Liver (tissue), 9 donors: ENCODE results near the gene TRAPPC10. TPM values are rescaled to one million over a fixed set of nuclear protein-coding genes. Genes with fewer than 3 reads are reported as not detected.

ENCODE experiments used
- DNase-seq: peaks from one replicate; pipeline ENCODE4 v3.0.0-alpha.2; 2017; ENCODE audit warnings: low spot score
- H3K27ac ChIP-seq, 2 donors: one replicate each; pipeline ENCODE4 v1.7.0; 2013; ENCODE audit warnings: inconsistent platforms in 2 of 2, low read length in 2 of 2, control low read depth in 1 of 2, low read depth in 1 of 2, mild to moderate bottlenecking in 1 of 2
- H3K27me3 ChIP-seq, 4 donors: one replicate each; pipeline versions ENCODE4 v1.6.1 to v1.7.0; 2013; ENCODE audit warnings: low read length in 3 of 4, inconsistent platforms in 1 of 4, mild to moderate bottlenecking in 1 of 4, moderate library complexity in 1 of 4; ENCODE audit not compliant: control insufficient read depth in 4 of 4, insufficient read depth in 4 of 4
- H3K36me3 ChIP-seq, 4 donors: one replicate each; pipeline versions ENCODE4 v1.6.1 to v1.7.0; 2013; ENCODE audit warnings: low read length in 3 of 4, mild to moderate bottlenecking in 3 of 4, low read depth in 1 of 4, moderate library complexity in 1 of 4; ENCODE audit not compliant: control insufficient read depth in 4 of 4, insufficient read depth in 3 of 4
- H3K4me1 ChIP-seq, 4 donors: one replicate each; pipeline versions ENCODE4 v1.6.1 to v1.7.0; 2013; ENCODE audit warnings: low read length in 3 of 4, mild to moderate bottlenecking in 3 of 4, moderate library complexity in 1 of 4; ENCODE audit not compliant: control insufficient read depth in 4 of 4, insufficient read depth in 4 of 4
- H3K4me3 ChIP-seq, 3 donors: one replicate each; pipeline versions ENCODE4 v1.6.1 to v1.7.0; 2013; ENCODE audit warnings: low read length in 3 of 3, control low read depth in 1 of 3, low read depth in 1 of 3, mild to moderate bottlenecking in 1 of 3
- H3K9ac ChIP-seq, 2 donors: one replicate each; pipeline ENCODE4 v1.7.0; 2013; ENCODE audit warnings: low read length in 2 of 2, mild to moderate bottlenecking in 2 of 2, moderate library complexity in 2 of 2, control low read depth in 1 of 2, low read depth in 1 of 2
- H3K9me3 ChIP-seq, 4 donors: one replicate each; pipeline versions ENCODE4 v1.6.1 to v1.7.0; 2013; ENCODE audit warnings: low read length in 3 of 4; ENCODE audit not compliant: control insufficient read depth in 4 of 4
- EGR1 ChIP-seq, 2 donors: IDR thresholded peaks; 2 replicates each; pipeline ENCODE4 v1.6.1; 2016 to 2018; ENCODE audit warnings: antibody characterized with exemption in 2 of 2, low read depth in 2 of 2
- FOXA1 ChIP-seq: IDR thresholded peaks from 2 replicates; pipeline ENCODE4 v1.6.1; 2016; ENCODE audit warnings: antibody characterized with exemption
- FOXA2 ChIP-seq: IDR thresholded peaks from 2 replicates; pipeline ENCODE4 v1.6.1; 2016; ENCODE audit warnings: antibody characterized with exemption
- GABPA ChIP-seq, 2 donors: IDR thresholded peaks in 1 of 2; conservative IDR thresholded peaks in 1 of 2; 2 replicates each; pipeline ENCODE4 v1.6.1; 2016; ENCODE audit warnings: antibody characterized with exemption in 2 of 2, mild to moderate bottlenecking in 1 of 2, moderate library complexity in 1 of 2
- HNF4A ChIP-seq, 2 donors: conservative IDR thresholded peaks; 2 replicates each; pipeline ENCODE4 v1.6.1; 2016; ENCODE audit warnings: antibody characterized with exemption in 2 of 2, mild to moderate bottlenecking in 2 of 2
- HNF4G ChIP-seq: IDR thresholded peaks from 2 replicates; pipeline ENCODE4 v1.6.1; 2016; ENCODE audit warnings: antibody characterized with exemption
- JUND ChIP-seq, 2 donors: IDR thresholded peaks; 2 replicates each; pipeline ENCODE4 v1.6.1; 2016; ENCODE audit warnings: antibody characterized with exemption in 2 of 2
- NR2F2 ChIP-seq: IDR thresholded peaks from 2 replicates; pipeline ENCODE4 v1.6.1; 2016; ENCODE audit warnings: antibody characterized with exemption
- RAD21 ChIP-seq, 2 donors: IDR thresholded peaks; 2 replicates each; pipeline ENCODE4 v1.6.1; 2016; ENCODE audit warnings: antibody characterized with exemption in 2 of 2, mild to moderate bottlenecking in 2 of 2
- RXRA ChIP-seq, 2 donors: IDR thresholded peaks; 2 replicates each; pipeline ENCODE4 v1.6.1; 2017 to 2018; ENCODE audit warnings: antibody characterized with exemption in 2 of 2, mild to moderate bottlenecking in 1 of 2
- SP1 ChIP-seq: IDR thresholded peaks from 2 replicates; pipeline ENCODE4 v1.6.1; 2018; ENCODE audit warnings: antibody characterized with exemption, mild to moderate bottlenecking
- TAF1 ChIP-seq: conservative IDR thresholded peaks from 2 replicates; pipeline ENCODE4 v1.6.1; 2016; ENCODE audit warnings: antibody characterized with exemption, mild to moderate bottlenecking
- YY1 ChIP-seq: IDR thresholded peaks from 2 replicates; pipeline ENCODE4 v1.6.1; 2016; ENCODE audit warnings: antibody characterized with exemption, mild to moderate bottlenecking
- WGBS: extraction: QIAGEN DNeasy Blood & Tissue Kit; methylation state at CpG from one replicate; pipeline ENCODE4 v1.1.7; 2013; 5-methylcytosine and 5-hydroxymethylcytosine counted together
- polyA plus RNA-seq, 2 donors: library from polyadenylated mRNA; stranded (reverse) in 1 of 2; unstranded in 1 of 2; fragments of 200-250 nt in 1 of 2; fragments of >200 nt in 1 of 2; fragmentation: Nextera tagmentation in 1 of 2; extraction: Ambion mirVana in 1 of 2; gene quantifications; one replicate each; pipeline versions ENCODE4 v1.2.1 to v1.2.3, GENCODE V29; 2013 to 2015
- total RNA-seq, 2 donors: library from RNA; depleted of rRNA; stranded (reverse); fragments of >200 nt; gene quantifications; one replicate each; pipeline ENCODE4 v1.2.3, GENCODE V29; 2014
- TF ChIP-seq, protein P1 (sequence below): IDR thresholded peaks from 2 replicates; pipeline ENCODE4 v1.6.1; 2016; ENCODE audit warnings: antibody characterized with exemption
- TF ChIP-seq, protein P2 (sequence below): fragments of 150-350 bp; IDR thresholded peaks from 2 replicates; pipeline ENCODE4 v1.5.1; 2017; ENCODE audit warnings: improper control_type of control experiment, low read depth, low read length; ENCODE audit not compliant: missing input control
- TF ChIP-seq, protein P3 (sequence below): IDR thresholded peaks from 2 replicates; pipeline ENCODE4 v1.6.1; 2016; ENCODE audit warnings: antibody characterized with exemption
- TF ChIP-seq, protein P4 (sequence below): IDR thresholded peaks from 2 replicates; pipeline ENCODE4 v1.6.1; 2016; ENCODE audit warnings: antibody characterized with exemption, mild to moderate bottlenecking
- TF ChIP-seq, protein P5 (sequence below): IDR thresholded peaks from 2 replicates; pipeline ENCODE4 v1.6.1; 2016; ENCODE audit warnings: antibody characterized with exemption
- donor health status: healthy.
- donor health status: healthy.
- donor health status: healthy.
- donor health status: healthy.
- donor health status: healthy.

Gene TRAPPC10
- total and polyA plus RNA-seq, 4 donors = 4.9 to 24.9 (median 11.9) TPM

DNA sequence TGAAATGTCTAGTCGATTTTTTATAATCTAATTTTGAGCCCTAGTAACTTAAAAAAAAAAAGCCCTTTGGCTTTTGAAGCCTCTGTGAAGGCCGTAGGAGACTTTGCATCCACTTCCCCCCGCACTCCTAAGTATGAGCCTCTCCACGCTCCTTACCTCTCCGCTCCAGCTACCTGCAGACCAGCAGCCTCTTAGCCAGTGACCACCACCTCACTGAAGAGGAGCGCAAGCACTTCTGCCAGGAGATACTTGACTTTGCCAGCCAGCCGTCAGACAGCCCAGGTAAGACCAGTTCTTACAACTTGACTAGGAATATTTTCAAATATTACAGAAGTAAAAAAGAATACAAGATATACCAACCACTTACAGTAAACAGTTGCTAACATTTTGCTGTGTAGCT is 67.7 kb downstream of the TRAPPC10 start:
- TF ChIP-seq GABPA (IDR thresholded peaks at IDR 0.05 in 1 of 2, conservative IDR thresholded peaks at IDR 0.05 in 1 of 2) (no peak), EGR1 (IDR thresholded peaks at IDR 0.05; ENCODE audit: low read depth in 2 of 2) (no peak), RXRA (IDR thresholded peaks at IDR 0.05) (no peak), RAD21 (IDR thresholded peaks at IDR 0.05) (no peak), TAF1 (no peak), FOXA1 (no peak), YY1 (no peak), FOXA2 (no peak), JUND (IDR thresholded peaks at IDR 0.05) (no peak), HNF4G (no peak), NR2F2 (no peak), SP1 (no peak), HNF4A (conservative IDR thresholded peaks at IDR 0.05) (no peak)
- TF ChIP-seq, protein P1, sequence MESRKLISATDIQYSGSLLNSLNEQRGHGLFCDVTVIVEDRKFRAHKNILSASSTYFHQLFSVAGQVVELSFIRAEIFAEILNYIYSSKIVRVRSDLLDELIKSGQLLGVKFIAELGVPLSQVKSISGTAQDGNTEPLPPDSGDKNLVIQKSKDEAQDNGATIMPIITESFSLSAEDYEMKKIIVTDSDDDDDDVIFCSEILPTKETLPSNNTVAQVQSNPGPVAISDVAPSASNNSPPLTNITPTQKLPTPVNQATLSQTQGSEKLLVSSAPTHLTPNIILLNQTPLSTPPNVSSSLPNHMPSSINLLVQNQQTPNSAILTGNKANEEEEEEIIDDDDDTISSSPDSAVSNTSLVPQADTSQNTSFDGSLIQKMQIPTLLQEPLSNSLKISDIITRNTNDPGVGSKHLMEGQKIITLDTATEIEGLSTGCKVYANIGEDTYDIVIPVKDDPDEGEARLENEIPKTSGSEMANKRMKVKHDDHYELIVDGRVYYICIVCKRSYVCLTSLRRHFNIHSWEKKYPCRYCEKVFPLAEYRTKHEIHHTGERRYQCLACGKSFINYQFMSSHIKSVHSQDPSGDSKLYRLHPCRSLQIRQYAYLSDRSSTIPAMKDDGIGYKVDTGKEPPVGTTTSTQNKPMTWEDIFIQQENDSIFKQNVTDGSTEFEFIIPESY = no peak
- TF ChIP-seq, protein P2, sequence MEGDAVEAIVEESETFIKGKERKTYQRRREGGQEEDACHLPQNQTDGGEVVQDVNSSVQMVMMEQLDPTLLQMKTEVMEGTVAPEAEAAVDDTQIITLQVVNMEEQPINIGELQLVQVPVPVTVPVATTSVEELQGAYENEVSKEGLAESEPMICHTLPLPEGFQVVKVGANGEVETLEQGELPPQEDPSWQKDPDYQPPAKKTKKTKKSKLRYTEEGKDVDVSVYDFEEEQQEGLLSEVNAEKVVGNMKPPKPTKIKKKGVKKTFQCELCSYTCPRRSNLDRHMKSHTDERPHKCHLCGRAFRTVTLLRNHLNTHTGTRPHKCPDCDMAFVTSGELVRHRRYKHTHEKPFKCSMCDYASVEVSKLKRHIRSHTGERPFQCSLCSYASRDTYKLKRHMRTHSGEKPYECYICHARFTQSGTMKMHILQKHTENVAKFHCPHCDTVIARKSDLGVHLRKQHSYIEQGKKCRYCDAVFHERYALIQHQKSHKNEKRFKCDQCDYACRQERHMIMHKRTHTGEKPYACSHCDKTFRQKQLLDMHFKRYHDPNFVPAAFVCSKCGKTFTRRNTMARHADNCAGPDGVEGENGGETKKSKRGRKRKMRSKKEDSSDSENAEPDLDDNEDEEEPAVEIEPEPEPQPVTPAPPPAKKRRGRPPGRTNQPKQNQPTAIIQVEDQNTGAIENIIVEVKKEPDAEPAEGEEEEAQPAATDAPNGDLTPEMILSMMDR = no peak
- TF ChIP-seq, protein P3, sequence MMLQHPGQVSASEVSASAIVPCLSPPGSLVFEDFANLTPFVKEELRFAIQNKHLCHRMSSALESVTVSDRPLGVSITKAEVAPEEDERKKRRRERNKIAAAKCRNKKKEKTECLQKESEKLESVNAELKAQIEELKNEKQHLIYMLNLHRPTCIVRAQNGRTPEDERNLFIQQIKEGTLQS = no peak
- TF ChIP-seq, protein P4, sequence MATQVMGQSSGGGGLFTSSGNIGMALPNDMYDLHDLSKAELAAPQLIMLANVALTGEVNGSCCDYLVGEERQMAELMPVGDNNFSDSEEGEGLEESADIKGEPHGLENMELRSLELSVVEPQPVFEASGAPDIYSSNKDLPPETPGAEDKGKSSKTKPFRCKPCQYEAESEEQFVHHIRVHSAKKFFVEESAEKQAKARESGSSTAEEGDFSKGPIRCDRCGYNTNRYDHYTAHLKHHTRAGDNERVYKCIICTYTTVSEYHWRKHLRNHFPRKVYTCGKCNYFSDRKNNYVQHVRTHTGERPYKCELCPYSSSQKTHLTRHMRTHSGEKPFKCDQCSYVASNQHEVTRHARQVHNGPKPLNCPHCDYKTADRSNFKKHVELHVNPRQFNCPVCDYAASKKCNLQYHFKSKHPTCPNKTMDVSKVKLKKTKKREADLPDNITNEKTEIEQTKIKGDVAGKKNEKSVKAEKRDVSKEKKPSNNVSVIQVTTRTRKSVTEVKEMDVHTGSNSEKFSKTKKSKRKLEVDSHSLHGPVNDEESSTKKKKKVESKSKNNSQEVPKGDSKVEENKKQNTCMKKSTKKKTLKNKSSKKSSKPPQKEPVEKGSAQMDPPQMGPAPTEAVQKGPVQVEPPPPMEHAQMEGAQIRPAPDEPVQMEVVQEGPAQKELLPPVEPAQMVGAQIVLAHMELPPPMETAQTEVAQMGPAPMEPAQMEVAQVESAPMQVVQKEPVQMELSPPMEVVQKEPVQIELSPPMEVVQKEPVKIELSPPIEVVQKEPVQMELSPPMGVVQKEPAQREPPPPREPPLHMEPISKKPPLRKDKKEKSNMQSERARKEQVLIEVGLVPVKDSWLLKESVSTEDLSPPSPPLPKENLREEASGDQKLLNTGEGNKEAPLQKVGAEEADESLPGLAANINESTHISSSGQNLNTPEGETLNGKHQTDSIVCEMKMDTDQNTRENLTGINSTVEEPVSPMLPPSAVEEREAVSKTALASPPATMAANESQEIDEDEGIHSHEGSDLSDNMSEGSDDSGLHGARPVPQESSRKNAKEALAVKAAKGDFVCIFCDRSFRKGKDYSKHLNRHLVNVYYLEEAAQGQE = no peak
- TF ChIP-seq, protein P5, sequence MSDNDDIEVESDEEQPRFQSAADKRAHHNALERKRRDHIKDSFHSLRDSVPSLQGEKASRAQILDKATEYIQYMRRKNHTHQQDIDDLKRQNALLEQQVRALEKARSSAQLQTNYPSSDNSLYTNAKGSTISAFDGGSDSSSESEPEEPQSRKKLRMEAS = no peak
- no peak overlapping the region for H3K9ac ChIP-seq
- H3K9me3 ChIP-seq = no peaks in the 10 kb centered on the region
- 93% methylated on average over 7 of the region's 7 CpGs for WGBS
- DNase-seq = no peak
- no peak overlapping the region for H3K27ac ChIP-seq
- no peak overlapping the region for H3K4me3 ChIP-seq
- peaks cover 23 to 54% (median 39%) of the 10 kb centered on the region in 4 donors for H3K36me3 ChIP-seq
- no peaks in the 10 kb centered on the region for H3K4me1 ChIP-seq
- no peaks in the 10 kb centered on the region for H3K27me3 ChIP-seq
